ENCODE measurements around the gene LIG1.

The LIG1 gene

GRCh38 chr19:48169939-48170803 is at the start of gene LIG1, which contains the start of gene ZSWIM9:
Gene LIG1 (minus strand): TSS chr19:48170344. CDS start chr19:48165566, 4,778 bp downstream.
Gene ZSWIM9 (plus strand): TSS chr19:48170680. CDS start chr19:48171803, 1,123 bp downstream.
- H3K4me3 ChIP-seq (ENCODE audit: low read depth, low read length) = peak within 1 kb of the TSS; percentile 94

DNA sequence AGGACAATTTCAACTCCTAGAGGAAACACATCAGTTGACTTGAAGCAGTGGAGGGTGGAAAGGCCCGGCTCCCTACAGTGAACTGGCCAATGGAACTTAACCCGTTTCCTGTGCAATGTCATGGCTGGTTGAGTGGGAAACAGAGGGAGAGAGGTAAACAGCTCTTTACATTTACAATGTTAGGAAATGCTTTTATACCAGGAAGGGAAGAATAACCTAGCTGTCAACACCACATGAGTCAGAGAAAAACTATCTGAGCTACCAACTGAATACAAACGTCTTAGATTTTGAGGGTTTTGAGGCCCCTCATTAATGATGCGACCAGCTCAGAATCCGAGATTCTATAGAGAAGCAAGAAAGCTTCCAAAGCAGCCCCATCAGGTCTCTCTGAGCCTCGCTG is 48.9 kb upstream of the LIG1 start:
- no peak overlapping the region for H3K4me3 ChIP-seq (ENCODE audit: low read depth, low read length)

- no peak overlapping the region for H3K4me3 ChIP-seq (ENCODE audit: low read depth, low read length)
Measured at GRCh38 chr19:48216933-48217332, 46.8 kb upstream of the LIG1 start.

DNA sequence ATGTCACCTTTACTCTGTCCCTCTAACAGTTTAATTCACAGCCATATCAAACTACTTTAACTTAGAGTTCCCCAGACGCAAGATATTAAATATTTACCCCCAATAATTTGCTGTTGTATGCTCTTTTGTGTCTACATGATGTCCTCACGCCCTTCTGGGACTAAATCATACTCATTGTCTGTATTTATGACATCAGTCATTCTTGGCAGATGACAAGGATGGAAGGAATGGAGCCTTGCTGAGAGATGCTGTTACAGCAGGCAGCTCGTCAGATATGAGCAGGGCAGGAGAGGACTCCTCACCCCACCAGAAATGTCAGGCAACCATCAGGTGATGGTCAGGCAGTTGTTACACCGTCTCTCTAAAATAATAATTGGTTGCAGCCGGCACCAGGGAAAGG is 43.8 kb upstream of the LIG1 start:
- no peak overlapping the region for H3K4me3 ChIP-seq (ENCODE audit: low read depth, low read length)

GRCh38 chr19:48210005-48210404 is 39.9 kb upstream of the LIG1 start:
- no peak overlapping the region for H3K4me3 ChIP-seq (ENCODE audit: low read depth, low read length)

GRCh38 chr19:48206397-48207093 is 36.4 kb upstream of the LIG1 start:
- no peak overlapping the region for H3K4me3 ChIP-seq (ENCODE audit: low read depth, low read length)

DNA sequence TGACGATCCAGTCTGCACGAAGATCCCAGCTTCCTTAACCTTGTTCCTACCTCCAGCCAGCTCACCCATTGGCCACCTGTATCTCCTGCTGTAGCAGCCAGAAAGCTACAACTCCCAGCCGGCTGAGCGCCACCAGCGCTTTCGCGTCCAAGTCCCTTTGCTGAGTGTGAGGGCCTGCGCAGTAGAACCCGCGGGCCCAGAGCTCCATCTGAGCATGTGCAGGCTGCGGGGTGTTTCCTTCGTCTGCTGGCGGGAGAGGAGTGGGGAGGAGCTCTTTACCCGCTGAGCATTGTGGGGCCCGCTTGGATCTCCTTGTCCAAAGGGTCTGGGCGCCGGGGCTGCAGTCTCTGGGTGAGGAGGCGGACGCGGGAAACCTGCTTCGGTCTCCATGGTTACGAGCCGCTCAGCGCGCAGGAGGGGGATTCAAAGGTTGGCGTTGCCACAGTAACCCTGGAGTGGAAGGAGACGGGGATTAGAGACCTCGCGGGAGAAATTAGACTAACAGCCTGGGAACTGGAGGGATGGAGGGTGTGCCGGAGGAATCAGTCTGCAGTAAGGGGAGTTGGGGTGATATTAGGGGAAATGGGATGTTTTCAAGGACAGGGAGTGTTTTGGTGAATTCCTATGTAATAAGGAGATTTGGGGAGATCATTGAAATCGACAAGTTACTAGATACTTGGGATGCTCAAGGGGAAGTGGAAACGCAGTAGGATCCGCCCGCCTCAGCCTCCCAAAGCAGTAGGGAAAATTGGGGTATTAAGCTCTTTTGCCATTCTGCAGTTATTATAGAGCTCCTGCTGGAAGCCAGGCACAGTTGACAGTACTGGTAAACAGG is 33.9 kb upstream of the LIG1 start:
- peak overlapping the region; percentile 62 for H3K4me3 ChIP-seq (ENCODE audit: low read depth, low read length)

DNA sequence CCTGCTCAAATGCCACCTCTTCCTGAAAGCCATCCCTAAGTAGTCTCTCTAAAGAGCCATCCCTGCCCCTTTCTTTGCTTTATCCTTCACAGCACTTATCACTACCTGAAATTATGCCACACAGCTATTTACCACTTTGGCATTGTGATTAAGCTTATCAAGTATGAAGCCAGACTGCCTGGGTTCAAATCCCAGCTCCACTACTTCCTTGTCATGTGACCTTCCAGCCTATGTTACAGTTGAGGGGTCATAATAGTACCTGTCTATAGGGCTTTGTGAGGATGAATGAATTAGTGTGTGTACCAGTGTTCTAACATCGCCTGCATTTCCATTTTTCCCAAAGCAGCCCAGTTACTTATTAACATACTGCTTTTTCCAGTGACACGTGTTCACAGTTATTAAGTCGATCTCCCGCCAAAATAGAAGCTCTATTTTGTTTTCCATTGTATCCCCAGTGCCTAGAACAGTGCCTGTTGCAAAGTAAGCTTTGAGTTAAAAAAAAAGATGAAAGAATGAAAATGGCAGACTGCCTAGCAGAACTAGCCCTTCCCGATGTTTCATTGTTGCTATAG is 33.2 kb upstream of the LIG1 start:
- H3K4me3 ChIP-seq (ENCODE audit: low read depth, low read length) = peak overlapping the region; percentile 45

GRCh38 chr19:48196933-48197665 is 27.0 kb upstream of the LIG1 start:
- H3K4me3 ChIP-seq (ENCODE audit: low read depth, low read length) = no peak overlapping the region

DNA sequence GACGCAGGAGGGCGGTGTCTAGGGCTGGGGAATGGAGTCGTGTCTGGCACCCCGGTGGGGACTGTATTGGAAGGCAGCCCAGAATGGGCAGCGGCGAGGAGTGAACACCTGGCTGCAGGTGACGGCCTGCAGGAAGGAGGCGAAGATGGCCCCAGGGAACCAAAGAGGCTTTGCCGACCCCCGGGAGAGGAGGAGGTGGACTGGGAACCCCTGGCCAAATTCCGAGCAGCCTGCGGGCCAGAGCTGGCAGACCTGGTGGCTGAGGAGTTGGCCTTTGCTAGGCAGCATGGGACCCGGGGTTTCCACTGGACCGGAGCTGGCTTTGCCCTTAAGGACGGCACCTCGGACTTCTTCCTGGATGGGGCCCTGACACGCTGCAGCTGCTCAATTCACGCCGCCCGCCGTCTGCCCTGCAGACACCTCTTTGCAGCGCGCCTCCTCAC is 26.2 kb upstream of the LIG1 start:
- no peak overlapping the region for H3K4me3 ChIP-seq (ENCODE audit: low read depth, low read length)

DNA sequence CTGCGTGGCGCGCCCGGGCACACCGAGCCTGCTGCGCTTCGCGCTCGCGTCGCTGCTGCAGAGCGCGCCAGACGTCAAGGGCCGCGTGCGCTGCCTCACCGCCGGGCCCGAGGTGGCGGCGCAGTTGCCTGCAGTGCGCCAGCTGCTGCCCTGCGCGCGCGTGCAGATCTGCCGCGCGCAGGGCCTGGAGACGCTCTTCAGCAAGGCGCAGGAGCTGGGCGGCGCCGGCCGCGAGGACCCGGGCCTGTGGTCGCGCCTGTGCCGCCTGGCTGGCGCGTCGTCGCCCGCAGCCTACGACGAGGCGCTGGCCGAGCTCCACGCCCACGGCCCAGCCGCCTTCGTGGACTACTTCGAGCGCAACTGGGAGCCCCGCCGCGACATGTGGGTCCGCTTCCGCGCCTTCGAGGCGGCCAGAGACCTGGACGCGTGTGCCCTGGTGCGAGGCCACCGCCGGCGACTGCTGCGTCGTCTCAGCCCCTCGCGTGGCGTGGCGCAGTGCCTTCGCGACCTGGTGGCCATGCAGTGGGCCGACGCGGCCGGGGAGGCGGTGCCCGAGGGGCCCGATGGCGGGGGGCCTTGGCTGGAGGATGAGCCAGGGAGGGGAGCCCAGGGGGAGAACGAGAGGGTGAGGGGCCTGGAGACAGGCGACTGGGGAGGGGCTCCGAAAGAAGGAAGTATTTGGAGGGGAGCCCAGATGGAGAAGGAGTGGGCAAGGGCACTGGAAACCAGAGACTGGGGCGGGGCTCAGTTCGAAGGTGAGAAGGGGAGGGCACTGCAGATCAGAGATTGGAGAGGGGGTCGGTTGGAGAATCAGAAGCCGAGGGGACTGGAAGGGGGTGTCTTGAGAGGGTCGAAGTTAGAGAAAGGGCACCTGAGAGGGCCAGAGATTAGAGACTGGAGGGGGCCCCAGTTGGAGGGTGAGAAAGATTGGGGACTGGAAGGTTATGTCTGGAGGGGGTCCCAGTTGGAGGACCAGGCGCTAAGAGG is 25.0 kb upstream of the LIG1 start:
- no peak overlapping the region for H3K4me3 ChIP-seq (ENCODE audit: low read depth, low read length)

DNA sequence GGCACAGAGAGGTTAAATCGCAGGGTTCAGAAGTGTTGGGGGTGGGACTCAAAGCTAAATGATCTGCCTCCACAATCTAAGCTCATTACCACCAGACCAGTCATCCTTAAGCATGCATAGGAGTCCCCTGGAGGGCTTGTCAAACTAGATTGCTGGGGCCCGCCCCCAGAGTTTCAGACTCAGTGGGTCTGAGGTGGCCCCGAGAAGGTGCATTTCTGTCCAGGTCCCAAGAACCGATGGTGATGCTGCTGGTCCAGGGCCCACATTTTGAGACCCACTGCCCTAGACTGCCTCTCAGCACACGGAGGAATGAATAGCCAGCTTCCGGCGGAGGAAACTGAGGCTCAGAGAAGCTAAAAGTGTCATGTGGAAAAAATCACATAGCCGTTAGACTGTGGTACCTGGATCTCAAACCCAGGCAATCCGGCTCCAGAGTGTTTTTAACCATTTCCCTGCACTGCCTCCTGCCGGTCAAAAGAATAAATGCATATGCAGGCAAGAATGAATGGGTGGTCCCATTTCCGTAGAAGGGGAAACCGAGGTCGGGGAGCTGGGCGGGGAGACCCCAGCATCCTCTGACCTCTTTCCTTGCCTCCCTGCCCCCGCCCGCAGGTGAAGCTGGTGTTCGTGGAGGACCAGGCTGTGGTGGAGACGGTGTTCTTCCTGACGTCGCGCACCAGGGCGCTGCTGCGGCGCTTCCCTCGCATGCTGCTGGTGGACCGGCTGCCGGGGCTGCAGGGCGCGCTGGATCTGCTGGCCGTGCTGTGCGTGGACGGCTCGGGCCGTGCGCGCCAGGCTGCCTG is 24.1 kb upstream of the LIG1 start:
- H3K4me3 ChIP-seq (ENCODE audit: low read depth, low read length) = no peak overlapping the region

- H3K4me3 ChIP-seq (ENCODE audit: low read depth, low read length) = no peak overlapping the region
Measured at GRCh38 chr19:48192750-48193149, 22.6 kb upstream of the LIG1 start.

GRCh38 chr19:48190885-48191284 is 20.7 kb upstream of the LIG1 start:
- H3K4me3 ChIP-seq (ENCODE audit: low read depth, low read length) = no peak overlapping the region

- no peak overlapping the region for H3K4me3 ChIP-seq (ENCODE audit: low read depth, low read length)
Measured at GRCh38 chr19:48190288-48190884, 20.2 kb upstream of the LIG1 start.

DNA sequence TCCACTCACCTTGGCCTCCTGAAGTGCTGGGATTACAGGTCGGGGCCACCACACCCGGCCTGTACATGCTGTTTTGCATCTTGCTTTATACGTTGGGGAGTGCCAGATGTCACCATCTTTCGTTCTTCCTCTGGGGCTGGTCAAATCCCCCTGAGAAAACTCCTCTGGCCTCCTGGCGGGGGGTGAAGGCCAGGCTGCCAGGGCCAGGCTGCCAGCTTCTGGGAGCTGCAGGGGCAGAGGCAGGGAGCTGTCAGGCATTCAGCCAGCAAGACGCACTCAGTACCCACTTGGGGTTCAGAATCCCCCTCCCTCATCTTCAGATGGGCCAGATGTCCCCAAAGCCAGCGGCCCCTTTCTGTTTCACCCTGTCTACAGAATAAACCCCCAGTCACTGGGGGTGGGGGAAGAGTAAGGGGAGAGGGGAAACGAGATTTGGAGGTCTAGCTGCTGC is 16.4 kb upstream of the LIG1 start:
- no peak overlapping the region for H3K4me3 ChIP-seq (ENCODE audit: low read depth, low read length)

GRCh38 chr19:48186015-48186414 is 15.9 kb upstream of the LIG1 start:
- H3K4me3 ChIP-seq (ENCODE audit: low read depth, low read length) = no peak overlapping the region

GRCh38 chr19:48183356-48183755 is 13.2 kb upstream of the LIG1 start:
- H3K4me3 ChIP-seq (ENCODE audit: low read depth, low read length) = no peak overlapping the region
